Keratinocyte (primary cell): ENCODE measurements around the gene DLL4. TPM values are rescaled to one million over a fixed set of nuclear protein-coding genes. Genes with fewer than 3 reads are reported as not detected.
A peak's percentile ranks its signal among the peaks of the same experiment; 100 is the strongest.

Experiments used
- DNase-seq: peaks from one replicate; pipeline ENCODE4 v3.0.0-alpha.2; 2011; ENCODE audit warnings: low read depth, missing footprints, low spot score
- FAIRE-seq: peaks from 2 replicates; lab custom pipeline; 2011; peaks lifted over from hg19 to GRCh38; lab: Jason Lieb, UNC
- H2AFZ ChIP-seq: 2 replicates; pipeline ENCODE4 v1.6.0; 2012; ENCODE audit warnings: low read length, control low read depth, inconsistent platforms; ENCODE audit not compliant: control insufficient read depth
- H3K27ac ChIP-seq: 2 replicates; pipeline ENCODE4 v1.5.1; 2011; ENCODE audit warnings: low read length; ENCODE audit not compliant: control insufficient read depth, insufficient read depth
- H3K27me3 ChIP-seq: 3 replicates; pipeline ENCODE4 v1.6.0; 2011; ENCODE audit warnings: low read length; ENCODE audit not compliant: control insufficient read depth, insufficient read depth; ENCODE audit errors: extremely low read depth
- H3K36me3 ChIP-seq, 2 experiments: 2 replicates in 1 of 2; 3 replicates in 1 of 2; pipeline ENCODE4 v1.5.1; 2011; ENCODE audit warnings: low read length in 2 of 2, mild to moderate bottlenecking in 1 of 2; ENCODE audit not compliant: control insufficient read depth in 2 of 2, insufficient read depth in 2 of 2; ENCODE audit errors: extremely low read depth in 1 of 2
- H3K4me1 ChIP-seq: 3 replicates; pipeline ENCODE4 v1.5.1; 2011; ENCODE audit warnings: low read length; ENCODE audit not compliant: control insufficient read depth, insufficient read depth; ENCODE audit errors: extremely low read depth
- H3K4me2 ChIP-seq: 3 replicates; pipeline ENCODE4 v1.6.0; 2011; ENCODE audit warnings: low read depth, low read length; ENCODE audit not compliant: control insufficient read depth, insufficient read depth; ENCODE audit errors: extremely low read depth
- H3K4me3 ChIP-seq, 3 experiments: fragments of 200-600 bp in 1 of 3; sonication (generic) in 1 of 3; 2 replicates in 2 of 3; 3 replicates in 1 of 3; pipeline ENCODE4 v1.5.1; 2011 to 2016; ENCODE audit warnings: low read length in 3 of 3, mild to moderate bottlenecking in 3 of 3, control low read depth in 2 of 3, inconsistent platforms in 1 of 3, low read depth in 1 of 3, mixed read lengths in 1 of 3, mixed run types in 1 of 3, moderate library complexity in 1 of 3; ENCODE audit not compliant: control insufficient read depth in 2 of 3, insufficient read depth in 2 of 3; ENCODE audit errors: extremely low read depth in 1 of 3
- H3K79me2 ChIP-seq: 2 replicates; pipeline ENCODE4 v1.6.0; 2012; ENCODE audit warnings: low read length; ENCODE audit not compliant: control insufficient read depth, insufficient read depth
- H3K9ac ChIP-seq: 3 replicates; pipeline ENCODE4 v1.6.0; 2011; ENCODE audit warnings: low read length; ENCODE audit not compliant: control insufficient read depth, insufficient read depth; ENCODE audit errors: extremely low read depth
- H3K9me1 ChIP-seq: 3 replicates; pipeline ENCODE4 v1.6.0; 2011; ENCODE audit warnings: low read length; ENCODE audit not compliant: control insufficient read depth, insufficient read depth; ENCODE audit errors: extremely low read depth
- H3K9me3 ChIP-seq: 2 replicates; pipeline ENCODE4 v1.5.1; 2012; ENCODE audit warnings: low read depth, low read length; ENCODE audit not compliant: control insufficient read depth
- H4K20me1 ChIP-seq: 3 replicates; pipeline ENCODE4 v1.6.0; 2011; ENCODE audit warnings: low read length; ENCODE audit not compliant: control insufficient read depth, insufficient read depth; ENCODE audit errors: extremely low read depth
- CTCF ChIP-seq, 3 experiments: IDR thresholded peaks in 1 of 3; conservative IDR thresholded peaks in 1 of 3; optimal IDR thresholded peaks in 1 of 3; 2 replicates in 2 of 3; 3 replicates in 1 of 3; pipeline versions ENCODE3 to v1.5.1; 2011; ENCODE audit warnings: low read length in 3 of 3, mild to moderate bottlenecking in 3 of 3, moderate library complexity in 2 of 3, control low read depth in 1 of 3, inconsistent platforms in 1 of 3; ENCODE audit not compliant: insufficient read depth in 2 of 3; ENCODE audit errors: extremely low read depth in 1 of 3
- EZH2 ChIP-seq: IDR thresholded peaks from one replicate; pipeline ENCODE4 v1.6.1; 2012; ENCODE audit warnings: inconsistent platforms, mild to moderate bottlenecking, low read length, moderate library complexity
- dilution Hi-C: fragments of 300-500 bp; cut with MboI; formaldehyde crosslinking; loops from one replicate; pipeline ENCODE4 v1.7.0; 2020; ENCODE audit warnings: low sequenced_read_pairs; ENCODE audit not compliant: extremely low pct_ligation_motif_present
- polyA plus RNA-seq, 5 experiments: library from polyadenylated mRNA; depleted of rRNA in 3 of 5; stranded (reverse) in 3 of 5; stranded (forward) in 1 of 5; unstranded in 1 of 5; fragments of >200 nt; gene quantifications; 1 replicate in 1 of 5; 2 replicates in 3 of 5; 3 replicates in 1 of 5; pipeline versions ENCODE4 v1.2.1 to v1.2.3, GENCODE V29; 2011 to 2012; ENCODE audit warnings: missing spikeins in 2 of 5, low read depth in 1 of 5, low replicate concordance in 1 of 5

The DLL4 gene
- polyA plus RNA-seq, 1 donor (not counting 4 experiments of a cell fraction or from before 2014, with no cell fraction given): not detected

GRCh38 chr15:40952301-40952900 lies 23.3 kb downstream of the DLL4 start:
- Histone ChIP-seq H3K27me3 (no peaks in the 10 kb centered on the region), H3K27ac (peak overlapping the region; percentile 82), H3K9me3 (no peaks in the 10 kb centered on the region), H2AFZ (peak overlapping the region; percentile 88), H3K4me1 (peaks cover 20% of the 10 kb centered on the region), H3K79me2 (no peaks in the 10 kb centered on the region), H3K36me3 (peaks cover 4 to 15% of the 10 kb centered on the region in 2 experiments), H3K4me3 (peak overlapping the region; percentile 75 to 87 (median 86)), H3K4me2 (peak overlapping the region; percentile 89), H3K9ac (peak overlapping the region; percentile 87), H3K9me1 (no peaks in the 10 kb centered on the region), H4K20me1 (peaks cover 3% of the 10 kb centered on the region)
- no peak for TF ChIP-seq EZH2
- TF ChIP-seq CTCF (optimal IDR thresholded peaks at IDR 0.05 in 1 of 3, IDR thresholded peaks at IDR 0.05 in 1 of 3, conservative IDR thresholded peaks at IDR 0.05 in 1 of 3; ENCODE audit: extremely low read depth in 1 of 3, insufficient read depth in 2 of 3, low read length in 3 of 3): no peak
- FAIRE-seq (no peak), DNase-seq (no peak)
- dilution Hi-C loops: no loop called here

- Histone ChIP-seq H3K4me3 (peak within 1 kb of the TSS; percentile 75 to 87 (median 86)), H3K9ac (peak within 1 kb of the TSS; percentile 87), H4K20me1 (peaks cover 3% of the 10 kb centered on the region), H3K79me2 (no peaks in the 10 kb centered on the region), H3K36me3 (peaks cover 4 to 15% of the 10 kb centered on the region in 2 experiments), H2AFZ (peak within 1 kb of the TSS; percentile 92), H3K9me1 (no peaks in the 10 kb centered on the region), H3K4me2 (peak within 1 kb of the TSS; percentile 89), H3K27ac (peak within 1 kb of the TSS; percentile 82), H3K27me3 (no peaks in the 10 kb centered on the region), H3K9me3 (no peaks in the 10 kb centered on the region), H3K4me1 (peaks cover 20% of the 10 kb centered on the region)
- dilution Hi-C loops: no loop called here
- FAIRE-seq (peak; percentile 36), DNase-seq (peak; percentile 87)
- TF ChIP-seq CTCF (optimal IDR thresholded peaks at IDR 0.05 in 1 of 3, IDR thresholded peaks at IDR 0.05 in 1 of 3, conservative IDR thresholded peaks at IDR 0.05 in 1 of 3; ENCODE audit: extremely low read depth in 1 of 3, insufficient read depth in 2 of 3, low read length in 3 of 3) (peak in 1 of 3 experiments; percentile 13), EZH2 (no peak)
Measured at GRCh38 chr15:40952901-40953712, 24.0 kb downstream of the DLL4 start, which contains the start of gene CHAC1. Gene CHAC1 (plus strand): TSS chr15:40953471. CDS start chr15:40953584, 113 bp downstream.
